ENCODE data around the gene MB21D2. TPM values are rescaled to one million over a fixed set of nuclear protein-coding genes. Genes with fewer than 3 reads are reported as not detected.

MB21D2 gene
- total RNA-seq, 1 experiment from 2014 or later, result 19.7 TPM

GRCh38 chr3:192915304-192915703 lies 2.4 kb downstream of the MB21D2 start:
- CTCF ChIA-PET, result interaction anchor here (0.5 to 4.4 kb wide), 19 partner anchors 9 to 214 kb away, joined by 3 to 30 read pairs (median 4); no protein-coding TSS in a partner anchor
- no peaks in the 10 kb centered on the region for H3K36me3 Mint-ChIP-seq
- H3K27ac Mint-ChIP-seq, result peak overlapping the region; percentile 74; the same call in 1 of the 2 replicates
- peak; percentile 30 for DNase-seq (ENCODE audit: low spot score)
- TF ChIP-seq FOXK1 (CRISPR knock-in tag; IDR thresholded peaks at IDR 0.05), result no peak
- no peak for TF ChIP-seq NFE2L1 (CRISPR knock-in tag; IDR thresholded peaks at IDR 0.05)
- TF ChIP-seq RORB (CRISPR knock-in tag; IDR thresholded peaks at IDR 0.05), result no peak
- TF ChIP-seq, protein P1, sequence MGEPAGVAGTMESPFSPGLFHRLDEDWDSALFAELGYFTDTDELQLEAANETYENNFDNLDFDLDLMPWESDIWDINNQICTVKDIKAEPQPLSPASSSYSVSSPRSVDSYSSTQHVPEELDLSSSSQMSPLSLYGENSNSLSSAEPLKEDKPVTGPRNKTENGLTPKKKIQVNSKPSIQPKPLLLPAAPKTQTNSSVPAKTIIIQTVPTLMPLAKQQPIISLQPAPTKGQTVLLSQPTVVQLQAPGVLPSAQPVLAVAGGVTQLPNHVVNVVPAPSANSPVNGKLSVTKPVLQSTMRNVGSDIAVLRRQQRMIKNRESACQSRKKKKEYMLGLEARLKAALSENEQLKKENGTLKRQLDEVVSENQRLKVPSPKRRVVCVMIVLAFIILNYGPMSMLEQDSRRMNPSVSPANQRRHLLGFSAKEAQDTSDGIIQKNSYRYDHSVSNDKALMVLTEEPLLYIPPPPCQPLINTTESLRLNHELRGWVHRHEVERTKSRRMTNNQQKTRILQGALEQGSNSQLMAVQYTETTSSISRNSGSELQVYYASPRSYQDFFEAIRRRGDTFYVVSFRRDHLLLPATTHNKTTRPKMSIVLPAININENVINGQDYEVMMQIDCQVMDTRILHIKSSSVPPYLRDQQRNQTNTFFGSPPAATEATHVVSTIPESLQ (CRISPR knock-in tag; IDR thresholded peaks at IDR 0.05), result no peak
- TF ChIP-seq, protein P2, sequence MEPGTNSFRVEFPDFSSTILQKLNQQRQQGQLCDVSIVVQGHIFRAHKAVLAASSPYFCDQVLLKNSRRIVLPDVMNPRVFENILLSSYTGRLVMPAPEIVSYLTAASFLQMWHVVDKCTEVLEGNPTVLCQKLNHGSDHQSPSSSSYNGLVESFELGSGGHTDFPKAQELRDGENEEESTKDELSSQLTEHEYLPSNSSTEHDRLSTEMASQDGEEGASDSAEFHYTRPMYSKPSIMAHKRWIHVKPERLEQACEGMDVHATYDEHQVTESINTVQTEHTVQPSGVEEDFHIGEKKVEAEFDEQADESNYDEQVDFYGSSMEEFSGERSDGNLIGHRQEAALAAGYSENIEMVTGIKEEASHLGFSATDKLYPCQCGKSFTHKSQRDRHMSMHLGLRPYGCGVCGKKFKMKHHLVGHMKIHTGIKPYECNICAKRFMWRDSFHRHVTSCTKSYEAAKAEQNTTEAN (CRISPR knock-in tag; IDR thresholded peaks at IDR 0.05), result no peak
- TF ChIP-seq, protein P3, sequence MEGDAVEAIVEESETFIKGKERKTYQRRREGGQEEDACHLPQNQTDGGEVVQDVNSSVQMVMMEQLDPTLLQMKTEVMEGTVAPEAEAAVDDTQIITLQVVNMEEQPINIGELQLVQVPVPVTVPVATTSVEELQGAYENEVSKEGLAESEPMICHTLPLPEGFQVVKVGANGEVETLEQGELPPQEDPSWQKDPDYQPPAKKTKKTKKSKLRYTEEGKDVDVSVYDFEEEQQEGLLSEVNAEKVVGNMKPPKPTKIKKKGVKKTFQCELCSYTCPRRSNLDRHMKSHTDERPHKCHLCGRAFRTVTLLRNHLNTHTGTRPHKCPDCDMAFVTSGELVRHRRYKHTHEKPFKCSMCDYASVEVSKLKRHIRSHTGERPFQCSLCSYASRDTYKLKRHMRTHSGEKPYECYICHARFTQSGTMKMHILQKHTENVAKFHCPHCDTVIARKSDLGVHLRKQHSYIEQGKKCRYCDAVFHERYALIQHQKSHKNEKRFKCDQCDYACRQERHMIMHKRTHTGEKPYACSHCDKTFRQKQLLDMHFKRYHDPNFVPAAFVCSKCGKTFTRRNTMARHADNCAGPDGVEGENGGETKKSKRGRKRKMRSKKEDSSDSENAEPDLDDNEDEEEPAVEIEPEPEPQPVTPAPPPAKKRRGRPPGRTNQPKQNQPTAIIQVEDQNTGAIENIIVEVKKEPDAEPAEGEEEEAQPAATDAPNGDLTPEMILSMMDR (IDR thresholded peaks at IDR 0.05), result no peak
- no peak for TF ChIP-seq JAZF1 (CRISPR knock-in tag; IDR thresholded peaks at IDR 0.05)
- TF ChIP-seq IRF1 (CRISPR knock-in tag; IDR thresholded peaks at IDR 0.05), result no peak
- TF ChIP-seq NFATC4 (CRISPR knock-in tag; IDR thresholded peaks at IDR 0.05), result no peak
- H3K27me3 Mint-ChIP-seq (ENCODE audit: low read depth), result peaks cover 2% of the 10 kb centered on the region; the same call in 1 of the 2 replicates
- POLR2A ChIA-PET, result interaction anchor here (0.5 to 1.2 kb wide), 3 partner anchors 27 to 1764 kb away, joined by 3 to 4 read pairs (median 4); no protein-coding TSS in a partner anchor
- H3K4me1 Mint-ChIP-seq, result peaks cover 59% of the 10 kb centered on the region
- ATAC-seq, result peak; percentile 40
- peak overlapping the region; percentile 100 for H3K4me3 Mint-ChIP-seq
- no peaks in the 10 kb centered on the region for H3K9me3 Mint-ChIP-seq

- Mint-ChIP-seq H3K4me1 (peaks cover 56% of the 10 kb centered on the region), H3K4me3 (peak overlapping the region; percentile 100), H3K36me3 (no peaks in the 10 kb centered on the region), H3K27ac (peak overlapping the region; percentile 74), H3K27me3 (ENCODE audit: low read depth) (peaks cover 2% of the 10 kb centered on the region; the same call in 1 of the 2 replicates), H3K9me3 (no peaks in the 10 kb centered on the region)
- ChIA-PET CTCF (interaction anchor here (0.5 to 4.4 kb wide), 19 partner anchors 8 to 126 kb away, joined by 3 to 30 read pairs (median 4); no protein-coding TSS in a partner anchor), POLR2A (interaction anchor here (0.9 to 1.2 kb wide), 2 partner anchors 26 to 102 kb away, joined by 4 read pairs; no protein-coding TSS in a partner anchor)
- no peak for DNase-seq (ENCODE audit: low spot score)
- TF ChIP-seq SOX15 (CRISPR knock-in tag; IDR thresholded peaks at IDR 0.05), result no peak
- no peak for TF ChIP-seq GRHL2 (CRISPR knock-in tag; IDR thresholded peaks at IDR 0.05; ENCODE audit: insufficient replicate concordance, severe bottlenecking)
- TF ChIP-seq TEAD1 (CRISPR knock-in tag; IDR thresholded peaks at IDR 0.05), result no peak
- no peak for ATAC-seq
Observed at GRCh38 chr3:192914848-192915247, 2.8 kb downstream of the MB21D2 start.

DNA sequence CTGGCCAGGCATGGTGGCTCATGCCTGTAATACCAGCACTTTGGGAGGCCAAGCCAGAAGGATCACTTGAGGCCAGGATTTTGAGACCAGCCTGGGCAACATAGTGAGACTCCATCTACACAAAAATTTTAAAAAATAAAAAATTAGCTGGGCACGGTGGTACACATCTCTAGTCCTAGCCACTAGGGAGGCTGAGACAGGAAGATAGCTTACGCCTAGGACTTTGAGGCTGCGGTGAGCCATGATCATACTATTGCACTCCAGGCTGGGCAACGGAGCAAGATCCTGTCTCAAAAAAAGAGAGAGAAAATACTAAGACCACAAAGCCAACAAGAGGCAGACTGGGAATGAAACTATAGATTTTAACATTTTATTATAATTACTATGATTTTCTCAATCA lies 4.1 kb downstream of the MB21D2 start:
- ATAC-seq (no peak), DNase-seq (ENCODE audit: low spot score) (no peak)
- CTCF ChIA-PET, result no interaction called here
- Mint-ChIP-seq H3K4me1 (peaks cover 44% of the 10 kb centered on the region), H3K27ac (no peak overlapping the region), H3K9me3 (no peaks in the 10 kb centered on the region), H3K27me3 (ENCODE audit: low read depth) (peaks cover 2% of the 10 kb centered on the region; the same call in 1 of the 2 replicates), H3K36me3 (no peaks in the 10 kb centered on the region), H3K4me3 (no peak overlapping the region)
- peak; percentile 87; the same call in 1 of the 2 replicates for TF ChIP-seq ZNF121 (CRISPR knock-in tag; IDR thresholded peaks at IDR 0.05)
- no peak for TF ChIP-seq SOX15 (CRISPR knock-in tag; IDR thresholded peaks at IDR 0.05)
- no peak for TF ChIP-seq PRRX2 (CRISPR knock-in tag; IDR thresholded peaks at IDR 0.05)
- TF ChIP-seq CREB1 (CRISPR knock-in tag; IDR thresholded peaks at IDR 0.05), result no peak
- no peak for TF ChIP-seq CREM (CRISPR knock-in tag; IDR thresholded peaks at IDR 0.05)
- TF ChIP-seq ETV6 (CRISPR knock-in tag; IDR thresholded peaks at IDR 0.05), result no peak
- POLR2A ChIA-PET, result no interaction called here

Data from WTC11 (cell line).